HCT116 (cell line): ENCODE measurements around the gene RNF166. TPM values are rescaled to one million over a fixed set of nuclear protein-coding genes. Genes with fewer than 3 reads are reported as not detected.

Experiments used
- ATAC-seq: fragments of 200-7000 bp; cut with Tn5 transposase; 2 replicates; pipeline ENCODE4 v1.9.1; 2020; ENCODE audit warnings: mild to moderate bottlenecking, moderate library complexity
- BruUV-seq: library from RNA; stranded (reverse); fragments of 400-500 nt; replicated peaks from 2 replicates; lab custom pipeline; 2021; lab: Mats Ljungman, UMichigan
- CTCF ChIA-PET: fragments of 300-600 bp; sonication (Branson Sonifier 250); formaldehyde crosslinking; loops from one replicate; lab custom pipeline; 2021; ENCODE audit warnings: antibody characterized with exemption; lab: Charles Lee
- POLR2A ChIA-PET: fragments of 300-600, 350-600 bp; sonication (Branson Sonifier 250); formaldehyde crosslinking; loops from one replicate; lab custom pipeline; 2021; ENCODE audit warnings: antibody characterized with exemption; lab: Charles Lee
- RAD21 ChIA-PET, 2 experiments: fragments of 300-600 bp; sonication (Branson Sonifier 250); formaldehyde crosslinking; loops; one replicate each; lab custom pipeline; 2023; ENCODE audit warnings: low total read pairs in 2 of 2; ENCODE audit not compliant: uncharacterized antibody in 2 of 2, unreplicated experiment in 2 of 2, low non-redundant PET in 1 of 2; lab: Charles Lee
- DNase-seq: peaks from one replicate; pipeline ENCODE4 v3.0.0-alpha.2; 2010; ENCODE audit warnings: low read depth, low spot score
- H2AFZ ChIP-seq: fragments of 200-600 bp; shearing (Covaris generic), sonication (generic); 2 replicates; pipeline ENCODE4 v1.6.1; 2017; ENCODE audit warnings: low read depth, mixed run types, mixed read lengths, antibody characterized with exemption, low read length; ENCODE audit not compliant: poor library complexity, severe bottlenecking
- H3K27ac ChIP-seq: 2 replicates; pipeline ENCODE4 v1.5.1; 2012; ENCODE audit warnings: low read depth, low read length
- H3K27me3 ChIP-seq: fragments of 200-600 bp; sonication (generic); 2 replicates; pipeline ENCODE4 v1.6.1; 2016; ENCODE audit warnings: mixed run types, low read length, mixed read lengths; ENCODE audit not compliant: insufficient read depth
- H3K36me3 ChIP-seq, 2 experiments: fragments of 200-500 bp in 1 of 2; fragments of 200-600 bp in 1 of 2; sonication (Bioruptor generic) in 1 of 2; sonication (generic) in 1 of 2; 2 replicates each; pipeline versions ENCODE4 v1.5.1 to v1.6.1; 2014 to 2016; ENCODE audit warnings: low read length in 2 of 2, inconsistent platforms in 1 of 2, mixed read lengths in 1 of 2, mixed run types in 1 of 2; ENCODE audit not compliant: insufficient read depth in 2 of 2, control insufficient read depth in 1 of 2
- H3K4me1 ChIP-seq, 2 experiments: fragments of 200-600 bp in 1 of 2; sonication (generic) in 1 of 2; 2 replicates each; pipeline versions ENCODE4 v1.5.1 to v1.6.1; 2012 to 2017; ENCODE audit warnings: low read length in 2 of 2, inconsistent platforms in 1 of 2, mild to moderate bottlenecking in 1 of 2, mixed read lengths in 1 of 2, mixed run types in 1 of 2, moderate library complexity in 1 of 2; ENCODE audit not compliant: insufficient read depth in 2 of 2, control insufficient read depth in 1 of 2
- H3K4me2 ChIP-seq: fragments of 200-600 bp; sonication (generic); 2 replicates; pipeline ENCODE4 v1.6.1; 2017; ENCODE audit warnings: mixed run types, low read length, mixed read lengths
- H3K4me3 ChIP-seq, 2 experiments: fragments of 200-600 bp in 1 of 2; sonication (generic) in 1 of 2; replicated peaks in 1 of 2; 2 replicates each; pipeline ENCODE4 v1.5.1; 2011 to 2016; ENCODE audit warnings: low read length in 2 of 2, control low read depth in 1 of 2, low read depth in 1 of 2, mild to moderate bottlenecking in 1 of 2, mixed read lengths in 1 of 2, mixed run types in 1 of 2
- H3K79me2 ChIP-seq: fragments of 200-600 bp; sonication (generic); 2 replicates; pipeline ENCODE4 v1.6.1; 2017; ENCODE audit warnings: mild to moderate bottlenecking, mixed run types, low read length, moderate library complexity, mixed read lengths; ENCODE audit not compliant: insufficient read depth
- H3K9ac ChIP-seq: fragments of 200-600 bp; sonication (generic); 2 replicates; pipeline ENCODE4 v1.6.1; 2016; ENCODE audit warnings: low read length, mixed read lengths
- H3K9me2 ChIP-seq: fragments of 200-600 bp; sonication (generic), shearing (Covaris generic); 2 replicates; pipeline ENCODE4 v1.6.1; 2017; ENCODE audit warnings: mixed run types, mild to moderate bottlenecking, moderate library complexity; ENCODE audit not compliant: insufficient read depth
- H3K9me3 ChIP-seq, 2 experiments: fragments of 200-500 bp in 1 of 2; fragments of 200-600 bp in 1 of 2; sonication (Bioruptor generic) in 1 of 2; sonication (generic) in 1 of 2; 2 replicates each; pipeline ENCODE4 v1.6.1; 2014 to 2017; ENCODE audit warnings: low read length in 2 of 2, mixed read lengths in 2 of 2, inconsistent platforms in 1 of 2, low read depth in 1 of 2, mild to moderate bottlenecking in 1 of 2, mixed run types in 1 of 2, moderate library complexity in 1 of 2; ENCODE audit not compliant: control insufficient read depth in 1 of 2, insufficient read depth in 1 of 2
- H4K20me1 ChIP-seq: fragments of 200-600 bp; sonication (generic), shearing (Covaris generic); 2 replicates; pipeline ENCODE4 v1.6.1; 2017; ENCODE audit warnings: mixed run types, mild to moderate bottlenecking, moderate library complexity; ENCODE audit not compliant: insufficient read depth
- CBX3 ChIP-seq: IDR thresholded peaks from 2 replicates; pipeline ENCODE4 v1.6.1; 2012; ENCODE audit warnings: low read depth
- CEBPB ChIP-seq: IDR thresholded peaks from 2 replicates; pipeline ENCODE4 v1.6.1; 2012; ENCODE audit warnings: low read depth
- EGR1 ChIP-seq: IDR thresholded peaks from 2 replicates; pipeline ENCODE4 v1.6.1; 2012; ENCODE audit warnings: low read depth
- EZH2 ChIP-seq: fragments of 200-600 bp; sonication (generic); IDR thresholded peaks from 2 replicates; pipeline ENCODE4 v1.6.1; 2017; ENCODE audit warnings: antibody characterized with exemption, mixed run types
- EZH2phosphoT487 ChIP-seq: fragments of 200-600 bp; IDR thresholded peaks from 2 replicates; pipeline ENCODE4 v1.6.1; 2018; ENCODE audit warnings: antibody characterized with exemption, borderline replicate concordance
- FOSL1 ChIP-seq: IDR thresholded peaks from 2 replicates; pipeline ENCODE4 v1.6.1; 2012; ENCODE audit warnings: low read depth
- JUND ChIP-seq: IDR thresholded peaks from 2 replicates; pipeline ENCODE4 v1.6.1; 2012
- POLR2A ChIP-seq: IDR thresholded peaks from 2 replicates; pipeline ENCODE4 v1.7.0; 2011; ENCODE audit warnings: borderline replicate concordance; ENCODE audit not compliant: insufficient read depth, insufficient read length; ENCODE audit errors: extremely low read depth
- POLR2AphosphoS5 ChIP-seq: IDR thresholded peaks from 2 replicates; pipeline ENCODE4 v1.6.1; 2011; ENCODE audit warnings: mild to moderate bottlenecking, low read depth, low read length, moderate library complexity
- RAD21 ChIP-seq: IDR thresholded peaks from 2 replicates; pipeline ENCODE4 v1.6.1; 2012; ENCODE audit warnings: low read depth, mild to moderate bottlenecking
- SIN3A ChIP-seq: IDR thresholded peaks from 2 replicates; pipeline ENCODE4 v1.6.1; 2012; ENCODE audit warnings: low read depth
- SP1 ChIP-seq: IDR thresholded peaks from 2 replicates; pipeline ENCODE4 v1.6.1; 2012; ENCODE audit warnings: low read depth
- SRF ChIP-seq: IDR thresholded peaks from 2 replicates; pipeline ENCODE4 v1.6.1; 2012; ENCODE audit warnings: low read depth
- TCF7L2 ChIP-seq: IDR thresholded peaks from 2 replicates; pipeline ENCODE4 v1.7.0; 2011; ENCODE audit warnings: borderline replicate concordance, inconsistent platforms; ENCODE audit not compliant: insufficient read depth, insufficient read length; ENCODE audit errors: extremely low read depth
- YY1 ChIP-seq: IDR thresholded peaks from 2 replicates; pipeline ENCODE4 v1.6.1; 2011; ENCODE audit warnings: low read length, low read depth, moderate library complexity, mild to moderate bottlenecking; ENCODE audit not compliant: insufficient replicate concordance; ENCODE audit errors: extremely low read depth
- ZFX ChIP-seq: fragments of 450-650 bp; IDR thresholded peaks from 2 replicates; pipeline ENCODE4 v1.6.1; 2017
- ZNF274 ChIP-seq: fragments of 200-500 bp; sonication (Bioruptor generic); IDR thresholded peaks from 2 replicates; pipeline ENCODE4 v1.6.1; 2014; ENCODE audit warnings: mild to moderate bottlenecking, low read depth, low read length, inconsistent platforms
- intact Hi-C: fragments of 100-400 bp; cut with micrococcal nuclease; formaldehyde crosslinking; loops from 2 replicates; pipeline ENCODE4 v1.10.0; 2022
- total RNA-seq: library from RNA; stranded (reverse); gene quantifications from one replicate; pipeline ENCODE4 v1.2.1, GENCODE V29; 2021; ENCODE audit not compliant: unreplicated experiment
- TF ChIP-seq, protein P1 (sequence below), 3 experiments: fragments of 200-600 bp in 1 of 3; sonication (generic) in 1 of 3; IDR thresholded peaks in 2 of 3; conservative IDR thresholded peaks in 1 of 3; 2 replicates each; pipeline ENCODE4 v1.5.1; 2012 to 2017; ENCODE audit warnings: low read depth in 2 of 3, low read length in 2 of 3, antibody characterized with exemption in 1 of 3, borderline replicate concordance in 1 of 3, control low read depth in 1 of 3, mild to moderate bottlenecking in 1 of 3, mixed read lengths in 1 of 3, mixed run types in 1 of 3, moderate library complexity in 1 of 3; ENCODE audit not compliant: insufficient read depth in 1 of 3
- TF ChIP-seq, protein P2 (sequence below): IDR thresholded peaks from 2 replicates; pipeline ENCODE4 v1.6.1; 2012
- TF ChIP-seq, protein P3 (sequence below): IDR thresholded peaks from 2 replicates; pipeline ENCODE4 v1.6.1; 2012; ENCODE audit warnings: low read depth

The RNF166 gene
- total RNA-seq, 1 experiment from 2014 or later, result 39.4 TPM

DNA sequence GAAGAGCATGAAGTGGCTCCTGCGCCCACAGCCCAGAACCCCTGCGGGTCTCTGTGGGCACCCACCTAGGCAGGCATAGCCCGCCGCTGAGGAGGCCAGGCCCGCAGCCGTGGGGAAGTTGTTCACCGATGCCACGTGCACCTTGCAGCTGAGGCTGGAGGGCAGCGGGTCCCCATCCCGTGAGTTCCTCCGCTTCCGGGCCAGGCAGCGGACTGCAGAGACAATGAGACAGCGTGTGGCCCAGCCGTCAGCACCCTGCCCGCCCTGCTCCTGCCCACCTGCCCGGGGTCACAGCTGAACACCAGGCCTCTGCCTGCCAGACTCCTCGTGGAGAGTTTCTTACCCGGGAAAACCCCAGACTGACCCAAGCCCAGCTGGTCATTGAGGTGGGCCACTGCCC, 48.8 kb downstream of the RNF166 start:
- ATAC-seq (no peak), DNase-seq (no peak)
- Histone ChIP-seq H3K4me2 (no peak overlapping the region), H3K79me2 (peaks cover 25% of the 10 kb centered on the region), H3K9me3 (no peaks in the 10 kb centered on the region), H2AFZ (no peak overlapping the region), H3K9me2 (no peaks in the 10 kb centered on the region), H4K20me1 (no peaks in the 10 kb centered on the region), H3K4me3 (no peak overlapping the region), H3K27ac (no peak overlapping the region), H3K27me3 (no peaks in the 10 kb centered on the region), H3K9ac (no peak overlapping the region), H3K36me3 (peaks cover 4 to 6% of the 10 kb centered on the region in 2 experiments; a peak in 2 of 4 replicates), H3K4me1 (peaks cover under 1 to 7% of the 10 kb centered on the region in 2 experiments; a peak in 3 of 4 replicates)
- intact Hi-C loops, result no loop called here
- CTCF ChIA-PET, result no interaction called here
- BruUV-seq, result no TSS peak
- POLR2A ChIA-PET, result no interaction called here
- RAD21 ChIA-PET, result no interaction called here
- TF ChIP-seq ZFX (no peak), EZH2phosphoT487 (no peak), RAD21 (no peak), YY1 (no peak), POLR2AphosphoS5 (no peak), JUND (no peak), CEBPB (no peak), EZH2 (no peak), CBX3 (no peak), SRF (no peak), EGR1 (no peak), SIN3A (no peak), POLR2A (no peak), SP1 (no peak), ZNF274 (no peak), TCF7L2 (no peak), FOSL1 (no peak)
- TF ChIP-seq, protein P1, sequence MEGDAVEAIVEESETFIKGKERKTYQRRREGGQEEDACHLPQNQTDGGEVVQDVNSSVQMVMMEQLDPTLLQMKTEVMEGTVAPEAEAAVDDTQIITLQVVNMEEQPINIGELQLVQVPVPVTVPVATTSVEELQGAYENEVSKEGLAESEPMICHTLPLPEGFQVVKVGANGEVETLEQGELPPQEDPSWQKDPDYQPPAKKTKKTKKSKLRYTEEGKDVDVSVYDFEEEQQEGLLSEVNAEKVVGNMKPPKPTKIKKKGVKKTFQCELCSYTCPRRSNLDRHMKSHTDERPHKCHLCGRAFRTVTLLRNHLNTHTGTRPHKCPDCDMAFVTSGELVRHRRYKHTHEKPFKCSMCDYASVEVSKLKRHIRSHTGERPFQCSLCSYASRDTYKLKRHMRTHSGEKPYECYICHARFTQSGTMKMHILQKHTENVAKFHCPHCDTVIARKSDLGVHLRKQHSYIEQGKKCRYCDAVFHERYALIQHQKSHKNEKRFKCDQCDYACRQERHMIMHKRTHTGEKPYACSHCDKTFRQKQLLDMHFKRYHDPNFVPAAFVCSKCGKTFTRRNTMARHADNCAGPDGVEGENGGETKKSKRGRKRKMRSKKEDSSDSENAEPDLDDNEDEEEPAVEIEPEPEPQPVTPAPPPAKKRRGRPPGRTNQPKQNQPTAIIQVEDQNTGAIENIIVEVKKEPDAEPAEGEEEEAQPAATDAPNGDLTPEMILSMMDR (IDR thresholded peaks at IDR 0.05 in 2 of 3, conservative IDR thresholded peaks at IDR 0.05 in 1 of 3; ENCODE audit: borderline replicate concordance in 1 of 3, insufficient read depth in 1 of 3, low read depth in 2 of 3, low read length in 2 of 3), result no peak
- TF ChIP-seq, protein P2, sequence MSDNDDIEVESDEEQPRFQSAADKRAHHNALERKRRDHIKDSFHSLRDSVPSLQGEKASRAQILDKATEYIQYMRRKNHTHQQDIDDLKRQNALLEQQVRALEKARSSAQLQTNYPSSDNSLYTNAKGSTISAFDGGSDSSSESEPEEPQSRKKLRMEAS, result no peak
- TF ChIP-seq, protein P3, sequence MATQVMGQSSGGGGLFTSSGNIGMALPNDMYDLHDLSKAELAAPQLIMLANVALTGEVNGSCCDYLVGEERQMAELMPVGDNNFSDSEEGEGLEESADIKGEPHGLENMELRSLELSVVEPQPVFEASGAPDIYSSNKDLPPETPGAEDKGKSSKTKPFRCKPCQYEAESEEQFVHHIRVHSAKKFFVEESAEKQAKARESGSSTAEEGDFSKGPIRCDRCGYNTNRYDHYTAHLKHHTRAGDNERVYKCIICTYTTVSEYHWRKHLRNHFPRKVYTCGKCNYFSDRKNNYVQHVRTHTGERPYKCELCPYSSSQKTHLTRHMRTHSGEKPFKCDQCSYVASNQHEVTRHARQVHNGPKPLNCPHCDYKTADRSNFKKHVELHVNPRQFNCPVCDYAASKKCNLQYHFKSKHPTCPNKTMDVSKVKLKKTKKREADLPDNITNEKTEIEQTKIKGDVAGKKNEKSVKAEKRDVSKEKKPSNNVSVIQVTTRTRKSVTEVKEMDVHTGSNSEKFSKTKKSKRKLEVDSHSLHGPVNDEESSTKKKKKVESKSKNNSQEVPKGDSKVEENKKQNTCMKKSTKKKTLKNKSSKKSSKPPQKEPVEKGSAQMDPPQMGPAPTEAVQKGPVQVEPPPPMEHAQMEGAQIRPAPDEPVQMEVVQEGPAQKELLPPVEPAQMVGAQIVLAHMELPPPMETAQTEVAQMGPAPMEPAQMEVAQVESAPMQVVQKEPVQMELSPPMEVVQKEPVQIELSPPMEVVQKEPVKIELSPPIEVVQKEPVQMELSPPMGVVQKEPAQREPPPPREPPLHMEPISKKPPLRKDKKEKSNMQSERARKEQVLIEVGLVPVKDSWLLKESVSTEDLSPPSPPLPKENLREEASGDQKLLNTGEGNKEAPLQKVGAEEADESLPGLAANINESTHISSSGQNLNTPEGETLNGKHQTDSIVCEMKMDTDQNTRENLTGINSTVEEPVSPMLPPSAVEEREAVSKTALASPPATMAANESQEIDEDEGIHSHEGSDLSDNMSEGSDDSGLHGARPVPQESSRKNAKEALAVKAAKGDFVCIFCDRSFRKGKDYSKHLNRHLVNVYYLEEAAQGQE, result no peak
